HepG2 (cell line): ENCODE measurements around the gene PKLR. TPM values are rescaled to one million over a fixed set of nuclear protein-coding genes. Genes with fewer than 3 reads are reported as not detected.
A peak's percentile ranks its signal among the peaks of the same experiment; 100 is the strongest.

Experiments used
- ARID4A ChIP-seq: sonication (generic); formaldehyde crosslinking; IDR thresholded peaks from 2 replicates; pipeline ENCODE4 v1.5.0; 2020; ENCODE audit warnings: mild to moderate bottlenecking, missing genetic modification reagents, borderline replicate concordance
- ATRX ChIP-seq: sonication (generic); formaldehyde crosslinking; IDR thresholded peaks from 2 replicates; pipeline ENCODE4 v1.4.0; 2020; ENCODE audit warnings: missing genetic modification reagents, borderline replicate concordance
- FUBP1 ChIP-seq: sonication (generic); formaldehyde crosslinking; IDR thresholded peaks from 2 replicates; pipeline ENCODE4 v1.5.1; 2020; ENCODE audit warnings: missing genetic modification reagents, mild to moderate bottlenecking, borderline replicate concordance
- MXI1 ChIP-seq: IDR thresholded peaks from 3 replicates; pipeline ENCODE4 v1.6.1; 2012; ENCODE audit warnings: low read depth, low read length, inconsistent platforms, borderline replicate concordance
- NCOA5 ChIP-seq: sonication (generic); formaldehyde crosslinking; IDR thresholded peaks from 2 replicates; pipeline ENCODE4 v1.4.0; 2020; ENCODE audit warnings: missing genetic modification reagents
- POLR2AphosphoS2 ChIP-seq: IDR thresholded peaks from 2 replicates; pipeline ENCODE4 v1.6.1; 2011; ENCODE audit warnings: low read depth, low read length, improper control_type of control experiment
- RXRA ChIP-seq: sonication (generic); formaldehyde crosslinking; IDR thresholded peaks from 2 replicates; pipeline ENCODE4 v1.5.1; 2020; ENCODE audit warnings: missing genetic modification reagents
- ZBTB25 ChIP-seq: IDR thresholded peaks from 2 replicates; pipeline ENCODE4 v1.6.1; 2018; ENCODE audit warnings: missing genetic modification reagents
- ZNF292 ChIP-seq: sonication (generic); formaldehyde crosslinking; IDR thresholded peaks from 2 replicates; pipeline ENCODE4 v1.8.1; 2022; ENCODE audit warnings: mild to moderate bottlenecking, low read depth, missing genetic modification reagents, borderline replicate concordance
- ZNF318 ChIP-seq: sonication (generic); formaldehyde crosslinking; IDR thresholded peaks from 2 replicates; pipeline ENCODE4 v1.4.0; 2020; ENCODE audit warnings: mild to moderate bottlenecking, missing genetic modification reagents
- ZNF33B ChIP-seq: sonication (generic); formaldehyde crosslinking; IDR thresholded peaks from 2 replicates; pipeline ENCODE4 v1.5.1; 2020; ENCODE audit warnings: mild to moderate bottlenecking, missing genetic modification reagents
- ZNF350 ChIP-seq: sonication (generic); formaldehyde crosslinking; IDR thresholded peaks from 2 replicates; pipeline ENCODE4 v1.4.0; 2020; ENCODE audit warnings: mild to moderate bottlenecking, low read depth, missing genetic modification reagents, borderline replicate concordance
- polyA plus RNA-seq, 8 experiments: library from polyadenylated mRNA; depleted of rRNA in 3 of 8; stranded (reverse) in 7 of 8; unstranded in 1 of 8; fragments of >200 nt; fragmentation: Illumina TruSeq in 4 of 8; extraction: Trizol in 4 of 8; gene quantifications; 2 replicates each; pipeline versions ENCODE4 v1.2.1 to v1.2.3, GENCODE V29; 2011 to 2016; ENCODE audit warnings: low read depth in 4 of 8, missing spikeins in 1 of 8, mixed read lengths in 1 of 8; ENCODE audit not compliant: insufficient read depth in 1 of 8
- total RNA-seq, 5 experiments: library from RNA; depleted of rRNA; stranded (reverse); fragments of >200 nt; fragmentation: Illumina TruSeq; extraction: Trizol; gene quantifications; 2 replicates each; pipeline ENCODE4 v1.2.3, GENCODE V29; 2016; ENCODE audit warnings: low read depth in 1 of 5

The PKLR gene
- total and polyA plus RNA-seq, 2 of the 13 experiments (the other 11 are each of a cell fraction or from before 2014, with no cell fraction given) = 10.3 to 29.3 TPM

- TF ChIP-seq ARID4A (CRISPR knock-in tag) (peak; percentile 78), MXI1 (peak; percentile 85; the same call in 1 of the 3 replicates), ZNF350 (CRISPR knock-in tag) (peak; percentile 14; the same call in 1 of the 2 replicates), ZBTB25 (CRISPR knock-in tag) (peak; percentile 53; the same call in 1 of the 2 replicates), POLR2AphosphoS2 (no peak), ATRX (no peak), RXRA (CRISPR knock-in tag) (no peak; the same call in 1 of the 2 replicates), FUBP1 (CRISPR knock-in tag) (no peak), NCOA5 (CRISPR knock-in tag) (no peak), ZNF292 (CRISPR knock-in tag) (no peak), ZNF318 (no peak), ZNF33B (no peak; the same call in 1 of the 2 replicates)
These were observed 24.0 kb downstream of the PKLR start, which contains the start of gene HCN3 (continued) for GRCh38 chr1:155277070-155277901.
